K562 (cell line): ENCODE data around the gene ESCO1. TPM values are rescaled to one million over a fixed set of nuclear protein-coding genes. Genes with fewer than 3 reads are reported as not detected.

Source experiments
- BCOR ChIP-seq: fragments of 450-650 bp; IDR thresholded peaks from 2 replicates; pipeline ENCODE4 v1.6.1; 2016
- CHCHD3 ChIP-seq: fragments of 250-450 bp; sonication (Bioruptor Pico); IDR thresholded peaks from 2 replicates; pipeline ENCODE4 v2.1.2; 2022; ENCODE audit warnings: mild to moderate bottlenecking
- CSDE1 ChIP-seq, 2 experiments: fragments of 450-650 bp; IDR thresholded peaks; 2 replicates each; pipeline ENCODE4 v1.6.1; 2016; ENCODE audit warnings: mild to moderate bottlenecking in 1 of 2
- DDX20 ChIP-seq: fragments of 450-650 bp; IDR thresholded peaks from 2 replicates; pipeline ENCODE4 v1.6.1; 2016; ENCODE audit warnings: missing genetic modification characterization, low read depth, mild to moderate bottlenecking, missing compliant biosample characterization, moderate library complexity
- E2F3 ChIP-seq: fragments of 250-450 bp; sonication (Bioruptor Pico); IDR thresholded peaks from 2 replicates; pipeline ENCODE4 v1.4.0; 2020; ENCODE audit warnings: mild to moderate bottlenecking
- E2F6 ChIP-seq, 2 experiments: IDR thresholded peaks; 2 replicates each; pipeline ENCODE4 v1.6.1; 2011; ENCODE audit warnings: borderline replicate concordance in 1 of 2, control low read depth in 1 of 2, low read depth in 1 of 2, low read length in 1 of 2, mild to moderate bottlenecking in 1 of 2, mixed read lengths in 1 of 2, moderate library complexity in 1 of 2; ENCODE audit not compliant: insufficient read depth in 1 of 2, insufficient read length in 1 of 2, poor library complexity in 1 of 2, severe bottlenecking in 1 of 2; ENCODE audit errors: extremely low read depth in 1 of 2
- ESRRA ChIP-seq: fragments of 450-650 bp; IDR thresholded peaks from 2 replicates; pipeline ENCODE4 v1.6.1; 2014; ENCODE audit warnings: low read depth, mild to moderate bottlenecking, moderate library complexity, borderline replicate concordance
- FOXP4 ChIP-seq: sonication (generic); formaldehyde crosslinking; IDR thresholded peaks from 2 replicates; pipeline ENCODE4 v1.8.0; 2022; ENCODE audit warnings: mild to moderate bottlenecking, missing genetic modification reagents, borderline replicate concordance
- HDGF ChIP-seq: fragments of 450-650 bp; IDR thresholded peaks from 2 replicates; pipeline ENCODE4 v1.6.1; 2016
- IRF1 ChIP-seq: sonication (generic); formaldehyde crosslinking; IDR thresholded peaks from 2 replicates; pipeline ENCODE4 v1.8.0; 2022; ENCODE audit warnings: missing genetic modification reagents, mild to moderate bottlenecking, borderline replicate concordance
- KDM4B ChIP-seq, 2 experiments: fragments of 450-650 bp in 1 of 2; sonication (generic) in 1 of 2; IDR thresholded peaks; 2 replicates each; pipeline ENCODE4 v1.6.1; 2016 to 2017; ENCODE audit warnings: borderline replicate concordance in 2 of 2, antibody characterized with exemption in 1 of 2, low read depth in 1 of 2, mild to moderate bottlenecking in 1 of 2
- MAZ ChIP-seq, 2 experiments: fragments of 450-650 bp in 1 of 2; sonication (generic) in 1 of 2; formaldehyde crosslinking; IDR thresholded peaks in 1 of 2; conservative IDR thresholded peaks in 1 of 2; 2 replicates each; pipeline versions ENCODE4 v1.4.0 to v1.5.0; 2020; ENCODE audit warnings: mild to moderate bottlenecking in 1 of 2, missing genetic modification reagents in 1 of 2
- NR1H2 ChIP-seq: sonication (generic); formaldehyde crosslinking; IDR thresholded peaks from 2 replicates; pipeline ENCODE4 v1.4.0; 2020; ENCODE audit warnings: mild to moderate bottlenecking, missing genetic modification reagents
- POU5F1 ChIP-seq: fragments of 150-350 bp; IDR thresholded peaks from 2 replicates; pipeline ENCODE4 v1.6.1; 2014; ENCODE audit warnings: borderline replicate concordance, low read length, low read depth, mild to moderate bottlenecking; ENCODE audit not compliant: partially characterized antibody
- SP2 ChIP-seq: IDR thresholded peaks from 2 replicates; pipeline ENCODE4 v1.6.1; 2011; ENCODE audit warnings: mild to moderate bottlenecking, low read depth, low read length, moderate library complexity; ENCODE audit not compliant: poor library complexity, severe bottlenecking; ENCODE audit errors: extremely low read depth
- SRSF9 ChIP-seq: fragments of 200-400 bp; formaldehyde crosslinking; IDR thresholded peaks from 2 replicates; pipeline ENCODE4 v1.6.1; 2017; ENCODE audit warnings: low read depth, low read length, borderline replicate concordance
- STAT5B ChIP-seq: fragments of 250-450 bp; sonication (Bioruptor Pico); IDR thresholded peaks from 2 replicates; pipeline ENCODE4 v1.8.0; 2021; ENCODE audit warnings: mild to moderate bottlenecking, inconsistent platforms
- U2AF1 ChIP-seq: fragments of 200-400 bp; formaldehyde crosslinking; optimal IDR thresholded peaks from 2 replicates; pipeline ENCODE3; 2017; ENCODE audit warnings: mild to moderate bottlenecking, low read depth, low read length, moderate library complexity
- ZFPM2 ChIP-seq: fragments of 250-450 bp; sonication (Bioruptor Pico); IDR thresholded peaks from 2 replicates; pipeline ENCODE4 v1.5.1; 2022; ENCODE audit warnings: mild to moderate bottlenecking
- ZNF143 ChIP-seq: sonication (generic); formaldehyde crosslinking; IDR thresholded peaks from 2 replicates; pipeline ENCODE4 v1.9.0; 2022; ENCODE audit warnings: mild to moderate bottlenecking, missing genetic modification reagents
- ZNF41 ChIP-seq: fragments of 250-450 bp; sonication (Bioruptor Pico); conservative IDR thresholded peaks from 2 replicates; pipeline ENCODE4 v1.4.0; 2020; ENCODE audit warnings: mild to moderate bottlenecking
- ZNF830 ChIP-seq: fragments of 250-450 bp; sonication (Bioruptor Pico); IDR thresholded peaks from 2 replicates; pipeline ENCODE4 v1.5.0; 2021; ENCODE audit warnings: mild to moderate bottlenecking
- polyA plus RNA-seq, 8 experiments: library from polyadenylated mRNA; depleted of rRNA in 4 of 8; stranded (reverse) in 5 of 8; unstranded in 3 of 8; fragments of >200 nt; fragmentation: Nextera tagmentation in 2 of 8; fragmentation: Illumina TruSeq in 1 of 8; extraction: Ambion mirVana in 2 of 8; extraction: Trizol in 1 of 8; gene quantifications; 2 replicates each; pipeline versions ENCODE4 v1.2.1 to v1.2.3, GENCODE V29; 2011 to 2014; ENCODE audit warnings: inconsistent platforms in 1 of 8, missing spikeins in 1 of 8
- total RNA-seq, 7 experiments: library from RNA; depleted of rRNA in 6 of 7; stranded (reverse); fragments of >200 nt in 6 of 7; fragmentation: Illumina TruSeq in 2 of 7; extraction: Trizol in 2 of 7; gene quantifications; 2 replicates each; pipeline versions ENCODE4 v1.2.1 to v1.2.3, GENCODE V29; 2011 to 2021; ENCODE audit warnings: low replicate concordance in 1 of 7

ESCO1 gene
- total and polyA plus RNA-seq, 9 of the 15 experiments (the other 6 are each of a cell fraction or from before 2014, with no cell fraction given), result 15.0 to 31.3 (median 19.6) TPM

GRCh38 chr18:21600526-21601410, at the start of gene ESCO1 (continued):
- TF ChIP-seq FOXP4 (CRISPR knock-in tag) (no peak; the same call in 1 of the 2 replicates), IRF1 (CRISPR knock-in tag) (no peak), ZNF830 (no peak), ZNF143 (CRISPR knock-in tag) (no peak), E2F6 (IDR thresholded peaks at IDR 0.05; ENCODE audit: borderline replicate concordance in 1 of 2, extremely low read depth in 1 of 2, insufficient read depth in 1 of 2, insufficient read length in 1 of 2, low read depth in 1 of 2, low read length in 1 of 2, poor library complexity in 1 of 2, severe bottlenecking in 1 of 2) (peak; percentile 83 to 87), MAZ (CRISPR knock-in tag; conservative IDR thresholded peaks at IDR 0.05 in 1 of 2, IDR thresholded peaks at IDR 0.05 in 1 of 2) (peak in 1 of 2 experiments; percentile 72; a peak in 1 of 4 replicates), U2AF1 (peak; percentile 70), POU5F1 (no peak), E2F3 (CRISPR knock-in tag) (no peak), DDX20 (tag) (no peak), ZNF41 (CRISPR knock-in tag) (0 out of 2 replicates have a peak, but pooled peaks have one; percentile 33), KDM4B (IDR thresholded peaks at IDR 0.05; ENCODE audit: borderline replicate concordance in 2 of 2, low read depth in 1 of 2) (peak in 1 of 2 experiments; percentile 29; a peak in 1 of 4 replicates), CSDE1 (IDR thresholded peaks at IDR 0.05) (no peak), ESRRA (peak; percentile 85; the same call in 1 of the 2 replicates), STAT5B (CRISPR knock-in tag) (no peak), HDGF (no peak), SRSF9 (no peak), BCOR (peak; percentile 67), CHCHD3 (CRISPR knock-in tag) (0 out of 2 replicates have a peak, but pooled peaks have one; percentile 30), ZFPM2 (no peak), NR1H2 (CRISPR knock-in tag) (no peak), SP2 (no peak)
